Stimulated activated naive CD8-positive, alpha-beta T cell treated with anti-CD3 and anti-CD28 coated beads, Interleukin-15, amount 100 ng/mL, for 72 hours (primary cell): Measurements from ENCODE around the gene ZNF516.
"Not testable (repeated sequence)": the region's sequence is repeated elsewhere in the genome, so short reads cannot be mapped to it uniquely, and the experiment has no call there.

Experiments used
- ATAC-seq: fragments of 150-1000 bp; cut with Tn5 transposase; 2 replicates; pipeline ENCODE4 v1.10.0; 2021; ENCODE audit warnings: mild to moderate bottlenecking, moderate library complexity
- DNase-seq, 2 donors: peaks; one replicate each; pipeline ENCODE4 v3.0.0; 2021 to 2022
- H3K27ac Mint-ChIP-seq, 2 donors: one replicate each; pipeline ENCODE4 v1.8.0; 2022; ENCODE audit warnings: mild to moderate bottlenecking in 2 of 2, mixed read lengths in 2 of 2, moderate library complexity in 2 of 2
- H3K27me3 Mint-ChIP-seq: one replicate; pipeline ENCODE4 v1.8.0; 2022; ENCODE audit warnings: mixed read lengths
- H3K4me1 Mint-ChIP-seq: one replicate; pipeline ENCODE4 v1.8.0; 2022; ENCODE audit warnings: mild to moderate bottlenecking, mixed read lengths
- H3K4me3 Mint-ChIP-seq, 2 donors: one replicate each; pipeline ENCODE4 v1.8.0; 2022; ENCODE audit warnings: mild to moderate bottlenecking in 2 of 2, mixed read lengths in 2 of 2, moderate library complexity in 1 of 2
- H3K9me3 Mint-ChIP-seq, 2 donors: one replicate each; pipeline ENCODE4 v1.8.0; 2022; ENCODE audit warnings: mixed read lengths in 2 of 2

ZNF516 gene

DNA sequence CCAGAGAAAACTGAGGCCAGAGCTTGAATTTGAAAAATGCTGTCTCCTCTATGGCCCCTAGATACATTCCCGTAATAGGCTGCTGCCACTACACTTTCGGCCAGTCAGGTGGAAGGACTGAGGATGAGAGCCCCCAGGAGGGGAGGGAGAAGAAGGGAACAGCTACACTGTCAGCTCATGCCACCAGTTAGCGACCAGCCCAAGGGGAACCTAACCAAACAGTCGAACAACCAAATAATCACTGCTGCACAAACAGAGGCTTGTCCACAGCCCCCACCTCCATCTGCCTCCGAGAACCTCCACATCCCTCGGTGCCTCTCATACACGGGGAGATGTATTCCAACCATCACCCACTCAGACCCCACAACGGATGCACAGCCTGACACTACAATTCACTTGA is 7.3 kb downstream of the ZNF516 start:
- Mint-ChIP-seq H3K9me3 (no peaks in the 10 kb centered on the region), H3K4me3 (no peak overlapping the region), H3K27ac (no peak overlapping the region), H3K4me1 (peaks cover 47% of the 10 kb centered on the region), H3K27me3 (no peaks in the 10 kb centered on the region)
- ATAC-seq (no peak), DNase-seq (no peak)

- Mint-ChIP-seq H3K27me3 (no peaks in the 10 kb centered on the region), H3K27ac (no peak overlapping the region), H3K4me3 (no peak overlapping the region), H3K4me1 (peaks cover 40% of the 10 kb centered on the region), H3K9me3 (no peaks in the 10 kb centered on the region)
- DNase-seq, result no peak
- ATAC-seq, result no peak
Observed at GRCh38 chr18:76487070-76487469, 8.0 kb downstream of the ZNF516 start.

- no peaks in the 10 kb centered on the region for H3K27me3 Mint-ChIP-seq
- ATAC-seq (no peak), DNase-seq (no peak)
- no peak overlapping the region for H3K27ac Mint-ChIP-seq
- no peak overlapping the region for H3K4me3 Mint-ChIP-seq
- peaks cover 40% of the 10 kb centered on the region for H3K4me1 Mint-ChIP-seq
- no peaks in the 10 kb centered on the region for H3K9me3 Mint-ChIP-seq
Observed at GRCh38 chr18:76486574-76486973, 8.5 kb downstream of the ZNF516 start.

DNA sequence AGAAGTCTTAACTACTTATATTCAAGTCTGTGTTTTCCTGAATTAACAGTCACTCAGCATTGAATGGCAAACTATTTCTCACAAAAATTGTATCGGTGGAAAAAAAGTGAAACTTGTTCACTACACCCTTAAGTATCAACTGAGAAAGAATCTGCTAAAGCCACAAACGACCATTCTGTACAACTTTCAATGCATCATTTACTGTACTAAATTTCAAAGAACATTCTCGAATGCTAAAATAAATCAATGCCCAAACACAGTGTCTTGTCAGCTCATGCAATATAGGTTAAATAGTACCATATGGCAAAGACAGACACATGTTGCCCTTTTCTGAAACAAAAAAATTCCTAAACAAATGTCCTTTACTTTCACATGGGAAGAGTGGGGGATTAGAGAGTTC is 9.0 kb downstream of the ZNF516 start:
- Mint-ChIP-seq H3K4me3 (no peak overlapping the region), H3K27me3 (no peaks in the 10 kb centered on the region), H3K27ac (no peak overlapping the region), H3K4me1 (peaks cover 39% of the 10 kb centered on the region), H3K9me3 (no peaks in the 10 kb centered on the region)
- DNase-seq (no peak), ATAC-seq (no peak)

DNA sequence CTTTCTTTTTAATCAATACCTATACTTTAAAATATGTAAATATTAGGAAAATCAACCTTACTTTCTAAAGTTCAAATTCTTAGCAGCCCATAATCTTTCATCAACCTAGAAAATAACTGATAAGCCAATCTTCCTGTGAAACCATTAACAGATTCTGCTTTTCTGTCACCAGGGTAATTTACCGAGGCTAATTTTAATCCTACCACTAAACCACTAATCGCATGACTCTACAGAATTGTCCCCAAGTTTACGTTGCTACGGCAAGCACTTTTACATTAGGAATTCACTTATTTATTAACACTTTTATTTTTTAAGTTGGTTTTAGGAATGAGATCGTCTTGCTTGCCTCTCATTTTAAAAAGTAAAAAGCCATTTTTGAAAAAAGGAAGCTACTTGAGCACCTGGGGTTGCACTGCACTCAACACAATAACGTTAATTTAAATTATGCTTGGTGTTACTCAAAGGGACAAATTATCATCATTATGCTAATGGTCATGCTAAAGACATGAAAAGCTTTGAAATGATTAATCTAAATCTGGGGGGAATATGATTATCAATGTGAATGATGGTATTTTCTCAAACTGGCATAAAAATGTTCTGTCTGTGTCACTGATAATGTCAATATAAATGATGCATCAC is 10.2 kb downstream of the ZNF516 start:
- no peaks in the 10 kb centered on the region for H3K27me3 Mint-ChIP-seq
- no peaks in the 10 kb centered on the region for H3K9me3 Mint-ChIP-seq
- H3K4me3 Mint-ChIP-seq, result no peak overlapping the region
- ATAC-seq, result no peak
- H3K27ac Mint-ChIP-seq, result no peak overlapping the region
- H3K4me1 Mint-ChIP-seq, result peaks cover 27% of the 10 kb centered on the region
- DNase-seq, result no peak

- ATAC-seq (no peak), DNase-seq (no peak)
- no peak overlapping the region for H3K4me3 Mint-ChIP-seq
- H3K9me3 Mint-ChIP-seq, result no peaks in the 10 kb centered on the region
- H3K27ac Mint-ChIP-seq, result no peak overlapping the region
- peaks cover 20% of the 10 kb centered on the region for H3K4me1 Mint-ChIP-seq
- H3K27me3 Mint-ChIP-seq, result no peaks in the 10 kb centered on the region
Observed at GRCh38 chr18:76483780-76484179, 11.3 kb downstream of the ZNF516 start.

DNA sequence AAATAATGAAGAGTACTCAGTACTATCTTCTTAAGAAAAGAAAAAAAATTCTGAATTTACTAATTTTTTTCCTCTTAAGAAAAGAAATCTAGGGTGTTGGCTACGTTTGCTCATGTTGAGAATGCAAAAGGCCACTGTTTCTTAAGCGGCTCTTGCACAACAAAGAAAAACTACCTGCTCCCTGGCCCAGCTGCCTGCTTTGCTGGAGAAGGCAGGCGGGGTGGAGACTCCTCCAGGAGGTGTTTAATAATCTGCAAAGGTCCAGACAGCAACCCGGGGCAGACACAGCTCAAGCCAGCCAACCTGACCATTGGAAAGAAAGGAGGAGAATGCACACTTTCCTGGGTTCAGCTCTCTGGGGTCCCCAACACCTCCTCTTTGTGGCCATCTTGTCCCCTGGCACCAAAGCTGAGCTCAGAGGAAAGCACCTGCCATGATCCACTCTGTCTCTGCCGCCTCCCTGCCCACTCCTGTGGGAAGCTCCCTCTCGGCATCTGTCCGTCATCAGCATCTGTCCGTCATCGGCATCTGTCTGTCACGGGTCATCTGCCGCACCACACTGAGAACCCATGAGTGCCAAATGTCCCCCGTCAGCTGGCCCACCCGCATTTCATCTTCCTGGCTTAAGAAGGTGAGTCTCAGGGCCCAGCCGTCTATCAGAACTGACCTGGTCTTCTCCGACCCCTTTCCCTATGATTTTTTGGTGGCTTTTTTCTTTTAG is 11.9 kb downstream of the ZNF516 start:
- H3K27me3 Mint-ChIP-seq, result no peaks in the 10 kb centered on the region
- peaks cover 19% of the 10 kb centered on the region for H3K4me1 Mint-ChIP-seq
- no peak for DNase-seq
- H3K4me3 Mint-ChIP-seq, result no peak overlapping the region
- ATAC-seq, result no peak
- H3K9me3 Mint-ChIP-seq, result no peaks in the 10 kb centered on the region
- H3K27ac Mint-ChIP-seq, result no peak overlapping the region

- H3K4me1 Mint-ChIP-seq, result peaks cover 21% of the 10 kb centered on the region
- H3K27me3 Mint-ChIP-seq, result no peaks in the 10 kb centered on the region
- no peak overlapping the region for H3K4me3 Mint-ChIP-seq
- ATAC-seq (no peak), DNase-seq (no peak)
- no peaks in the 10 kb centered on the region for H3K9me3 Mint-ChIP-seq
- no peak overlapping the region for H3K27ac Mint-ChIP-seq
Observed at GRCh38 chr18:76482267-76482666, 12.8 kb downstream of the ZNF516 start.

- Mint-ChIP-seq H3K9me3 (no peaks in the 10 kb centered on the region), H3K27ac (no peak overlapping the region), H3K27me3 (no peaks in the 10 kb centered on the region), H3K4me3 (no peak overlapping the region), H3K4me1 (peaks cover 34% of the 10 kb centered on the region)
- ATAC-seq (no peak), DNase-seq (no peak)
Observed at GRCh38 chr18:76480913-76481312, 14.1 kb downstream of the ZNF516 start.

- Mint-ChIP-seq H3K27ac (peak overlapping the region in 1 of 2 donors; percentile 12), H3K9me3 (no peaks in the 10 kb centered on the region), H3K4me1 (peaks cover 42% of the 10 kb centered on the region), H3K4me3 (no peak overlapping the region), H3K27me3 (no peaks in the 10 kb centered on the region)
- DNase-seq, result no peak
- no peak for ATAC-seq
Observed at GRCh38 chr18:76479351-76480238, 15.4 kb downstream of the ZNF516 start.

- DNase-seq, result no peak
- H3K4me3 Mint-ChIP-seq, result peak overlapping the region; percentile 44 to 46
Observed at GRCh38 chr18:76476665-76477561, 18.1 kb downstream of the ZNF516 start.

GRCh38 chr18:76475450-76476194 is 19.4 kb downstream of the ZNF516 start:
- ATAC-seq (no peak), DNase-seq (no peak)
- Mint-ChIP-seq H3K9me3 (no peaks in the 10 kb centered on the region), H3K4me3 (no peak overlapping the region), H3K4me1 (peaks cover 57% of the 10 kb centered on the region), H3K27ac (no peak overlapping the region), H3K27me3 (no peaks in the 10 kb centered on the region)

More at GRCh38 chr18:76476665-76477561, 18.1 kb downstream of the ZNF516 start:
- no peak for ATAC-seq
- H3K27me3 Mint-ChIP-seq, result no peaks in the 10 kb centered on the region
- H3K4me1 Mint-ChIP-seq, result peaks cover 55% of the 10 kb centered on the region
- H3K27ac Mint-ChIP-seq, result no peak overlapping the region
- H3K9me3 Mint-ChIP-seq, result no peaks in the 10 kb centered on the region

DNA sequence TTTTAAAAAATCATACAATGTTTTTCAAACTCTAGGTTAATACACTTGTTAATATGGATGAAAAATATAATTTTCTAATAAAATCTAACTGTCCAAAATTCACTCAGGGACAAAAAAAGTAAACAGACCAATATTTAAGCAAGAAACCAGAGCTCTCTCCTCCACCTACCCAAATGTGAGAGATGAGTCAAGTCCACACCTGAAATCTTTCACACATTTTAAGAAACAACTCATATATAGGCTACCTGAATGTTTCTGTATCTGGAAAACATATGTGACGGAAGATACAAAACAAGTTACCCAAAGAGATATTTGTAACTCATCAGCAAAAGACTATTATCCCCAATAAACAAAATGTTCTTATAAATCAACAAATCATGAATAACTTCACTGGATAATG is 20.2 kb downstream of the ZNF516 start:
- H3K4me3 Mint-ChIP-seq, result peak overlapping the region in 1 of 2 donors; percentile 34
- no peak for ATAC-seq
- H3K27ac Mint-ChIP-seq, result no peak overlapping the region
- DNase-seq, result no peak
- no peaks in the 10 kb centered on the region for H3K27me3 Mint-ChIP-seq
- no peaks in the 10 kb centered on the region for H3K9me3 Mint-ChIP-seq
- peaks cover 57% of the 10 kb centered on the region for H3K4me1 Mint-ChIP-seq

- Mint-ChIP-seq H3K27ac (peak overlapping the region in 1 of 2 donors; percentile 54), H3K4me1 (peaks cover 62% of the 10 kb centered on the region)
- H3K4me3 Mint-ChIP-seq, DNase-seq, ATAC-seq, H3K27me3 Mint-ChIP-seq, H3K9me3 Mint-ChIP-seq: not testable (repeated sequence)
Observed at GRCh38 chr18:76473521-76473920, 21.5 kb downstream of the ZNF516 start.
